WI38 (cell line): ENCODE results near the gene USP9X.
"Not testable (repeated sequence)": the region's sequence is repeated elsewhere in the genome, so short reads cannot be mapped to it uniquely, and the experiment has no call there.

ENCODE experiments used
- H3K4me3 ChIP-seq: 2 replicates; pipeline ENCODE4 v1.5.1; 2011; ENCODE audit warnings: low read depth, mild to moderate bottlenecking, control low read depth, low read length
- CTCF ChIP-seq: IDR thresholded peaks from 2 replicates; pipeline ENCODE4 v1.5.1; 2012; ENCODE audit warnings: low read depth, mild to moderate bottlenecking, control low read depth, low read length

USP9X gene

GRCh38 chrX:41047878-41048534 is 37.2 kb upstream of the USP9X start:
- no peak overlapping the region for H3K4me3 ChIP-seq
- no peak for TF ChIP-seq CTCF

- TF ChIP-seq CTCF: no peak
- H3K4me3 ChIP-seq: no peak overlapping the region
These were observed 34.9 kb upstream of the USP9X start for GRCh38 chrX:41050359-41050758.

GRCh38 chrX:41051288-41051687 is 34.0 kb upstream of the USP9X start:
- H3K4me3 ChIP-seq: no peak overlapping the region
- TF ChIP-seq CTCF: no peak

- TF ChIP-seq CTCF: no peak
These were observed 29.5 kb upstream of the USP9X start for GRCh38 chrX:41055740-41056139.

GRCh38 chrX:41063276-41063675 is 22.0 kb upstream of the USP9X start:
- H3K4me3 ChIP-seq: not testable (repeated sequence)

More at GRCh38 chrX:41055740-41056139, 29.5 kb upstream of the USP9X start:
- no peak overlapping the region for H3K4me3 ChIP-seq

GRCh38 chrX:41064018-41064417 is 21.2 kb upstream of the USP9X start:
- no peak for TF ChIP-seq CTCF
- H3K4me3 ChIP-seq: no peak overlapping the region

GRCh38 chrX:41066391-41066790 is 18.9 kb upstream of the USP9X start:
- no peak overlapping the region for H3K4me3 ChIP-seq
- TF ChIP-seq CTCF: no peak

- H3K4me3 ChIP-seq: no peak overlapping the region
- TF ChIP-seq CTCF: no peak
These were observed 18.3 kb upstream of the USP9X start for GRCh38 chrX:41066969-41067368.
